Stimulated activated naive B cell treated with anti-CD40 and anti-IgM and Interleukin-4, amounts not matched to agents 10 μg/mL and 1 μg/mL and 100 μg/mL, for 72 hours (primary cell): ENCODE results near the gene LRP1.
A peak's percentile ranks its signal among the peaks of the same experiment; 100 is the strongest.

ENCODE experiments used
- ATAC-seq, 2 donors: fragments of 150-1000 bp; cut with Tn5 transposase; replicated peaks; 2 replicates each; pipeline ENCODE4 v1.10.0; 2021; ENCODE audit warnings: moderate library complexity in 1 of 2
- DNase-seq: peaks from one replicate; pipeline ENCODE4 v3.0.0; 2021
- H3K27ac Mint-ChIP-seq: one replicate; pipeline ENCODE4 v1.8.0; 2022; ENCODE audit warnings: mild to moderate bottlenecking, mixed read lengths
- H3K27me3 Mint-ChIP-seq, 2 donors: one replicate each; pipeline ENCODE4 v1.8.0; 2022; ENCODE audit warnings: mixed read lengths in 2 of 2
- H3K36me3 Mint-ChIP-seq, 2 donors: one replicate each; pipeline ENCODE4 v1.8.0; 2022; ENCODE audit warnings: mixed read lengths in 2 of 2, mild to moderate bottlenecking in 1 of 2
- H3K4me1 Mint-ChIP-seq, 2 donors: one replicate each; pipeline ENCODE4 v1.8.0; 2022; ENCODE audit warnings: mixed read lengths in 2 of 2, mild to moderate bottlenecking in 1 of 2
- H3K4me3 Mint-ChIP-seq, 2 donors: one replicate each; pipeline ENCODE4 v1.8.0; 2022; ENCODE audit warnings: mild to moderate bottlenecking in 2 of 2, mixed read lengths in 2 of 2, moderate library complexity in 1 of 2
- H3K9me3 Mint-ChIP-seq, 2 donors: one replicate each; pipeline ENCODE4 v1.8.0; 2022; ENCODE audit warnings: mixed read lengths in 2 of 2, mild to moderate bottlenecking in 1 of 2

Gene LRP1

GRCh38 chr12:57146961-57147944 is 19.0 kb downstream of the LRP1 start, which contains the start of gene LRP1-AS:
Gene LRP1-AS (minus strand): TSS chr12:57147619.
- no peaks in the 10 kb centered on the region for H3K9me3 Mint-ChIP-seq
- DNase-seq (no peak), ATAC-seq (no peak)
- H3K4me1 Mint-ChIP-seq: no peaks in the 10 kb centered on the region
- H3K36me3 Mint-ChIP-seq: no peaks in the 10 kb centered on the region
- no peaks in the 10 kb centered on the region for H3K27me3 Mint-ChIP-seq
- no peak within 1 kb of the TSS for H3K4me3 Mint-ChIP-seq
- no peak within 1 kb of the TSS for H3K27ac Mint-ChIP-seq

- Mint-ChIP-seq H3K4me1 (no peaks in the 10 kb centered on the region), H3K27me3 (peaks cover 4 to 6% of the 10 kb centered on the region in 2 donors), H3K27ac (no peak overlapping the region), H3K4me3 (no peak overlapping the region), H3K36me3 (no peaks in the 10 kb centered on the region), H3K9me3 (no peaks in the 10 kb centered on the region)
- ATAC-seq: no peak
- no peak for DNase-seq
These were observed 20.4 kb downstream of the LRP1 start for GRCh38 chr12:57148469-57149244.

GRCh38 chr12:57149245-57149900 is 21.1 kb downstream of the LRP1 start:
- no peak overlapping the region for H3K27ac Mint-ChIP-seq
- ATAC-seq (no peak), DNase-seq (no peak)
- H3K4me1 Mint-ChIP-seq: peaks cover 0 to under 1% of the 10 kb centered on the region in 2 donors
- no peaks in the 10 kb centered on the region for H3K9me3 Mint-ChIP-seq
- H3K36me3 Mint-ChIP-seq: no peaks in the 10 kb centered on the region
- H3K27me3 Mint-ChIP-seq: peaks cover 4 to 6% of the 10 kb centered on the region in 2 donors
- no peak overlapping the region for H3K4me3 Mint-ChIP-seq

- DNase-seq (no peak), ATAC-seq (no peak)
- Mint-ChIP-seq H3K36me3 (no peaks in the 10 kb centered on the region), H3K27me3 (peaks cover 4 to 6% of the 10 kb centered on the region in 2 donors), H3K9me3 (no peaks in the 10 kb centered on the region), H3K4me3 (no peak overlapping the region), H3K27ac (no peak overlapping the region), H3K4me1 (peaks cover 0 to 4% of the 10 kb centered on the region in 2 donors)
These were observed 22.2 kb downstream of the LRP1 start for GRCh38 chr12:57150400-57151000.

- Mint-ChIP-seq H3K9me3 (peaks cover 0 to under 1% of the 10 kb centered on the region in 2 donors), H3K4me3 (no peak overlapping the region), H3K36me3 (no peaks in the 10 kb centered on the region), H3K4me1 (peaks cover 0 to 4% of the 10 kb centered on the region in 2 donors), H3K27ac (no peak overlapping the region), H3K27me3 (peaks cover 11 to 14% of the 10 kb centered on the region in 2 donors)
- DNase-seq: no peak
- no peak for ATAC-seq
These were observed 23.7 kb downstream of the LRP1 start for GRCh38 chr12:57151741-57152630.

GRCh38 chr12:57152639-57153038 is 24.4 kb downstream of the LRP1 start:
- peaks cover 2 to 5% of the 10 kb centered on the region in 2 donors for H3K4me1 Mint-ChIP-seq
- peaks cover 0 to 1% of the 10 kb centered on the region in 2 donors for H3K9me3 Mint-ChIP-seq
- H3K27ac Mint-ChIP-seq: no peak overlapping the region
- no peak for ATAC-seq
- H3K27me3 Mint-ChIP-seq: peaks cover 12 to 16% of the 10 kb centered on the region in 2 donors
- H3K4me3 Mint-ChIP-seq: no peak overlapping the region
- no peak for DNase-seq
- no peaks in the 10 kb centered on the region for H3K36me3 Mint-ChIP-seq

- Mint-ChIP-seq H3K27ac (no peak overlapping the region), H3K27me3 (peaks cover 12 to 16% of the 10 kb centered on the region in 2 donors), H3K4me3 (no peak overlapping the region), H3K4me1 (peaks cover 7 to 8% of the 10 kb centered on the region in 2 donors), H3K9me3 (peaks cover 0 to 1% of the 10 kb centered on the region in 2 donors), H3K36me3 (no peaks in the 10 kb centered on the region)
- DNase-seq (no peak), ATAC-seq (no peak)
These were observed 25.2 kb downstream of the LRP1 start for GRCh38 chr12:57153415-57153997.

- H3K27ac Mint-ChIP-seq: no peak overlapping the region
- peaks cover 12 to 16% of the 10 kb centered on the region in 2 donors for H3K27me3 Mint-ChIP-seq
- no peak for DNase-seq
- H3K36me3 Mint-ChIP-seq: no peaks in the 10 kb centered on the region
- ATAC-seq: no peak
- H3K4me3 Mint-ChIP-seq: no peak overlapping the region
- H3K9me3 Mint-ChIP-seq: peaks cover 0 to 1% of the 10 kb centered on the region in 2 donors
- H3K4me1 Mint-ChIP-seq: peaks cover 7 to 8% of the 10 kb centered on the region in 2 donors
These were observed 25.8 kb downstream of the LRP1 start for GRCh38 chr12:57154076-57154475.

- Mint-ChIP-seq H3K9me3 (peaks cover 0 to 1% of the 10 kb centered on the region in 2 donors), H3K27me3 (peaks cover 12 to 16% of the 10 kb centered on the region in 2 donors)
These were observed 26.6 kb downstream of the LRP1 start for GRCh38 chr12:57154804-57155434.

GRCh38 chr12:57156701-57157403 is 28.6 kb downstream of the LRP1 start:
- no peak overlapping the region for H3K27ac Mint-ChIP-seq
- peaks cover 7 to 8% of the 10 kb centered on the region in 2 donors for H3K4me1 Mint-ChIP-seq

More at GRCh38 chr12:57154804-57155434, 26.6 kb downstream of the LRP1 start:
- no peak overlapping the region for H3K4me3 Mint-ChIP-seq
- peak; percentile 66 to 82 for ATAC-seq
- no peaks in the 10 kb centered on the region for H3K36me3 Mint-ChIP-seq
- no peak overlapping the region for H3K27ac Mint-ChIP-seq
- peaks cover 7 to 8% of the 10 kb centered on the region in 2 donors for H3K4me1 Mint-ChIP-seq
- DNase-seq: no peak

GRCh38 chr12:57157588-57158173 is 29.4 kb downstream of the LRP1 start:
- peak; percentile 40 to 64 for ATAC-seq
- Mint-ChIP-seq H3K27ac (no peak overlapping the region), H3K9me3 (peaks cover 0 to 1% of the 10 kb centered on the region in 2 donors), H3K4me3 (no peak overlapping the region), H3K36me3 (no peaks in the 10 kb centered on the region), H3K27me3 (peaks cover 12 to 24% of the 10 kb centered on the region in 2 donors), H3K4me1 (peaks cover 10% of the 10 kb centered on the region in 2 donors)
- DNase-seq: no peak

More at GRCh38 chr12:57156701-57157403, 28.6 kb downstream of the LRP1 start:
- DNase-seq (no peak), ATAC-seq (no peak)
- Mint-ChIP-seq H3K4me3 (no peak overlapping the region), H3K9me3 (peaks cover 0 to 1% of the 10 kb centered on the region in 2 donors), H3K36me3 (no peaks in the 10 kb centered on the region), H3K27me3 (peaks cover 12 to 21% of the 10 kb centered on the region in 2 donors)
